PFSK-1 (cell line): Measurements from ENCODE around the gene ENTPD2. TPM values are rescaled to one million over a fixed set of nuclear protein-coding genes. Genes with fewer than 3 reads are reported as not detected.

Source experiments
- FOXP2 ChIP-seq: optimal IDR thresholded peaks from 2 replicates; pipeline ENCODE3; 2011; ENCODE audit warnings: borderline replicate concordance, control low read depth, inconsistent platforms; ENCODE audit not compliant: insufficient read depth; ENCODE audit errors: extremely low read length, extremely low read depth
- POLR2AphosphoS5 ChIP-seq: IDR thresholded peaks from 2 replicates; pipeline ENCODE4 v1.6.1; 2012; ENCODE audit warnings: low read depth, mild to moderate bottlenecking, control low read depth, low read length, moderate library complexity
- REST ChIP-seq, 2 experiments: IDR thresholded peaks; 2 replicates each; pipeline versions ENCODE4 v1.6.1 to v1.8.0; 2011 to 2012; ENCODE audit warnings: low read depth in 2 of 2, low read length in 2 of 2, control low read depth in 1 of 2, inconsistent platforms in 1 of 2, mild to moderate bottlenecking in 1 of 2, moderate library complexity in 1 of 2; ENCODE audit not compliant: insufficient read depth in 1 of 2
- SIN3A ChIP-seq: IDR thresholded peaks from 2 replicates; pipeline ENCODE4 v1.6.1; 2012; ENCODE audit warnings: mild to moderate bottlenecking, low read length, moderate library complexity, borderline replicate concordance; ENCODE audit not compliant: insufficient read depth
- TAF1 ChIP-seq: IDR thresholded peaks from 2 replicates; pipeline ENCODE4 v1.6.1; 2012; ENCODE audit warnings: low read length, control low read depth, borderline replicate concordance; ENCODE audit not compliant: insufficient read depth
- polyA plus RNA-seq: library from polyadenylated mRNA; unstranded; fragments of >200 nt; gene quantifications from one replicate; pipeline ENCODE4 v1.2.1, GENCODE V29; 2012; ENCODE audit warnings: low read depth, missing spikeins; ENCODE audit not compliant: insufficient read length

The ENTPD2 gene
- 0.61 TPM for polyA plus RNA-seq

GRCh38 chr9:137053944-137054931 is at the start of gene ENTPD2:
Gene ENTPD2 (minus strand): TSS chr9:137054061. CDS start chr9:137053997, 64 bp downstream.
- TF ChIP-seq POLR2AphosphoS5 (no peak), SIN3A (no peak), TAF1 (no peak), FOXP2 (no peak), REST (IDR thresholded peaks at IDR 0.05; ENCODE audit: insufficient read depth in 1 of 2, low read depth in 2 of 2, low read length in 2 of 2) (no peak)

- TF ChIP-seq REST (IDR thresholded peaks at IDR 0.05; ENCODE audit: insufficient read depth in 1 of 2, low read depth in 2 of 2, low read length in 2 of 2) (no peak), FOXP2 (no peak), TAF1 (no peak), SIN3A (no peak), POLR2AphosphoS5 (no peak)
These were observed 49.5 kb upstream of the ENTPD2 start for GRCh38 chr9:137103206-137103999.

GRCh38 chr9:137099231-137099630 is 45.4 kb upstream of the ENTPD2 start:
- TF ChIP-seq TAF1: no peak
- no peak for TF ChIP-seq FOXP2
- TF ChIP-seq REST (IDR thresholded peaks at IDR 0.05; ENCODE audit: insufficient read depth in 1 of 2, low read depth in 2 of 2, low read length in 2 of 2): no peak
- TF ChIP-seq SIN3A: no peak
- no peak for TF ChIP-seq POLR2AphosphoS5

GRCh38 chr9:137097761-137098462 is 44.1 kb upstream of the ENTPD2 start:
- TF ChIP-seq POLR2AphosphoS5: no peak
- no peak for TF ChIP-seq TAF1
- no peak for TF ChIP-seq FOXP2
- TF ChIP-seq REST (IDR thresholded peaks at IDR 0.05; ENCODE audit: insufficient read depth in 1 of 2, low read depth in 2 of 2, low read length in 2 of 2): no peak
- TF ChIP-seq SIN3A: no peak
